ENCODE measurements around the gene APOLD1.
A peak's percentile ranks its signal among the peaks of the same experiment; 100 is the strongest.
"Not testable (repeated sequence)": the region's sequence is repeated elsewhere in the genome, so short reads cannot be mapped to it uniquely, and the experiment has no call there.

APOLD1 gene

GRCh38 chr12:12807970-12808702, 22.7 kb downstream of the APOLD1 start:
- DNase-seq (ENCODE audit: low spot score) = peak; percentile 69

GRCh38 chr12:12810553-12811021, 25.1 kb downstream of the APOLD1 start:
- DNase-seq (ENCODE audit: low spot score) = no peak

GRCh38 chr12:12811343-12811742, 25.9 kb downstream of the APOLD1 start:
- DNase-seq (ENCODE audit: low spot score) = peak; percentile 51

- DNase-seq (ENCODE audit: low spot score) = no peak
Measured at GRCh38 chr12:12812174-12812573, 26.7 kb downstream of the APOLD1 start.

DNA sequence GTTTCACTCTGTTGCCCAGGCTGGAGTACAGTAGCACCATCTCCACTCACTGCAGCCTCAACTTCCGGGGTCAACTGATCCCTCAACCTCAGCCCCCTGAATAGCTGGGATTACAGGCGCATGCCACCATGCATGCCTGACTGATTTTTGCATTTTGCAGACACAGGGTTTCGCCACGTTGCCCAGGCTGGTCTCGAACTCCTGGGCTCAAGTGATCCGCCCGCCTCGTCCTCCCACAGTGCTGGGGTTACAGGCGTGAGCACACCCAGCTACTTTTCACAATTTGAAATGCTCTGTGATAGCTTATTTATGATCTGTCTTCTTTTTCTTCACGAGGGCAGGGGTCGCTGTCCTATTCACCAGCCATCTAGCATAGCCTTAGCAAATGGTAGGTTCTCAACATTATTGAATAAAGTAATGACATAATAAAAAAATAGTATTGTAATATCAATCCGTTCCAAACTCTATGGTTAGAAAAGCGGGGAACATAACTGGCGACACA, 27.2 kb downstream of the APOLD1 start:
- no peak for DNase-seq (ENCODE audit: low spot score)

GRCh38 chr12:12813120-12814101, 28.0 kb downstream of the APOLD1 start, which contains the start of gene DDX47:
DDX47 (plus strand) TSS chr12:12813346; CDS start chr12:12813368, 22 bp downstream.
- DNase-seq (ENCODE audit: low spot score) = peak; percentile 93

- DNase-seq (ENCODE audit: low spot score) = no peak
Measured at GRCh38 chr12:12817616-12818015, 32.2 kb downstream of the APOLD1 start.

GRCh38 chr12:12818701-12819100, 33.2 kb downstream of the APOLD1 start:
- no peak for DNase-seq (ENCODE audit: low spot score)

- no peak for DNase-seq (ENCODE audit: low spot score)
Measured at GRCh38 chr12:12819221-12819620, 33.8 kb downstream of the APOLD1 start.

DNA sequence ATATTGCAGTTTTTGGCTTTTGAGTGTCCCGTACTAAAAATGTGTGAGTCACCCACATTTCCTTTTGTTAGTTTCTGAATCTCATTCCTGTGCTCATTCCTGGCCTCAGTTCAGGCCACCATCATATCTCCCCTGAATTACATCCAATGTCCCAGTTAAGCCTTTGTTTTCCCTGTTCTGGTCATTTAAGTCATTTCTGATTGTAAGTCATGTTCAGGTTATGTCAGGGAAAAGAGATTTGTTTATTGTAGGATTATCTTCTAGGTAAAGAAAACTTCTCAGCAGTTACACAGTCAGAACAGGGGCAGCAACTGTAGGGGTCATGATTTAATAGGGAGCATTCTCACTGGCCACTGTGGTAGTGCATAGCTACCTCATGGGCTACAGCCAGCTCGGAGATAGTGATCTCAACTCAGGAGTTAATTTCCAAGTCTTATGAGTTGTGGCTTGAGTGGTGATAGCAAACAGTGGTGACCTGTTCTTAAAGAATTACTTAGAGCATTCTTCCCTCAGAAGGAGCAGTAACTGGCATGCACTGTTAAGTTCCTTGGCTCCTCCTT, 34.4 kb downstream of the APOLD1 start:
- DNase-seq (ENCODE audit: low spot score) = no peak

DNA sequence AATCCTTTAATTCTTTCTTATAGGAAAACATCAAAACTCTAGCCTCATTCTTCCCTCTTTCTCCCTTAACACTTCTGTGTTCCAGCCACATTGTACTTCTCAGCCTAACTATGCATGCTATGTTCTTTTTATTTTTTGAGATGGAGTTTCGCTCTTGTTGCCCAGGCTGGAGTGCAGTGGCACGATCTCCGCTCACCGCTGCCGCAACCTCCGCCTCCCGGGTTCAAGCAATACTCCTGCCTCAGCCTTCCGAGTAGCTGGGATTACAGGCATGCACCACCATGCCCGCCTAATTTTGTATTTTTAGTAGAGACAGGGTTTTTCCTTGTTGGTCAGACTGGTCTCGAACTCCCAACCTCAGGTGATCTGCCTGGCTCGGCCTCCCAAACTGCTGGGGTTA, 34.9 kb downstream of the APOLD1 start:
- not testable (repeated sequence) for DNase-seq (ENCODE audit: low spot score)

GRCh38 chr12:12821975-12822374, 36.5 kb downstream of the APOLD1 start:
- no peak for DNase-seq (ENCODE audit: low spot score)

GRCh38 chr12:12822886-12823285, 37.4 kb downstream of the APOLD1 start:
- no peak for DNase-seq (ENCODE audit: low spot score)

- DNase-seq (ENCODE audit: low spot score) = no peak
Measured at GRCh38 chr12:12823300-12823699, 37.8 kb downstream of the APOLD1 start.

- no peak for DNase-seq (ENCODE audit: low spot score)
Measured at GRCh38 chr12:12823811-12824210, 38.4 kb downstream of the APOLD1 start.

DNA sequence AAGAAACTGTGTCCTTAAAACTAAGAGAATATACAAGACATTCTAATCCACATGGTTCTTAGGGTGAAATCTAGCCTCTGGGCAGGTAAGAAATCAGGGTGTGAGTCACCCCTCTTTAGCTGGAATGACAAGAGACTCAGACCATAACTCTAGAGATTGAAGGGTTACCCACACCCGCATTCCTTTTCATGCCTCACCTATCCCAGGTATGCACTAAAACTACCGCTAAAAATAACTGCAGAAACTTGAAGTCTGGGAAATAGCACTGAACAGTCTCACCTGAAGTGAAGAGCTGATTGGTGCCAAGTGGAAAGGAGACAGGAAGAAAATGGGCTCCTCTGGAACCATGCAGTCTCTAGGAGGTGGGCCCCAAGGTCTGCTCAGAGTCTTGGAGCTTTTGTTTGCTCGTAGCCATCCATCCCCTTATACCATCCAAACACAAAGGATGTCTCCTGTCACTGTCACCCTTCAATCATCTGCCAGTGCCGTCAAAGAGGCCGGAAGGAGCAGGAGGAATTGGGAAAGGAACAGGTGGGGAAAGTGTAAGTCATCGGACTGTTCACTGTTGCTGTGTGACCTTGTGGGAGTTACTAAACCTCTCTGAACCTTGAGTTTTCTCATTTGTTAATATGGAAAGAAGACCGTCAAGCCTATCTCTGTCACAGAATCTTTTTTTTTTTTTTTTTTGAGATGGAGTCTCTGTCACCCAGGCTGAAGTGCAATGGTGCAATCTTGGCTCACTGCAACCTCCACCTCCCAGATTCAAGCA, 50.1 kb downstream of the APOLD1 start:
- no peak for DNase-seq (ENCODE audit: low spot score)

DNA sequence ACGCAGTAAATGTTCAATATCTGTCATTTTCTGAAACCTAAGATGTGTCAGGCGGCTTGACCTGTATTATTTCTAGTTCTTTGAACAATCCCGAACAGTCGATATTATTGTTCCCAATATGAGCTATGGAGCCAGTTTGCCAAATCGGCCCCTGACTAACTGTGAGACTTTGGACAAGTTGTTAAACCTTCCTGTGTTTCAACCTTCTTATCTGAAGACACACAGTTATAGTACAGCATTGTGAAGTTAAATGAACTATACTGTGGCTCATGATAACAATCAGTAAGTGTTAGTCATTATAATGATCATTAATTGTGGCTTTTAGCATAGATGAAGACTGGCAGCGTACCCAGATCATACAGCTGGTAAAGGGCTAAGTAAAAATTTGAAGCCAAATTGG, 51.1 kb downstream of the APOLD1 start:
- no peak for DNase-seq (ENCODE audit: low spot score)

DNA sequence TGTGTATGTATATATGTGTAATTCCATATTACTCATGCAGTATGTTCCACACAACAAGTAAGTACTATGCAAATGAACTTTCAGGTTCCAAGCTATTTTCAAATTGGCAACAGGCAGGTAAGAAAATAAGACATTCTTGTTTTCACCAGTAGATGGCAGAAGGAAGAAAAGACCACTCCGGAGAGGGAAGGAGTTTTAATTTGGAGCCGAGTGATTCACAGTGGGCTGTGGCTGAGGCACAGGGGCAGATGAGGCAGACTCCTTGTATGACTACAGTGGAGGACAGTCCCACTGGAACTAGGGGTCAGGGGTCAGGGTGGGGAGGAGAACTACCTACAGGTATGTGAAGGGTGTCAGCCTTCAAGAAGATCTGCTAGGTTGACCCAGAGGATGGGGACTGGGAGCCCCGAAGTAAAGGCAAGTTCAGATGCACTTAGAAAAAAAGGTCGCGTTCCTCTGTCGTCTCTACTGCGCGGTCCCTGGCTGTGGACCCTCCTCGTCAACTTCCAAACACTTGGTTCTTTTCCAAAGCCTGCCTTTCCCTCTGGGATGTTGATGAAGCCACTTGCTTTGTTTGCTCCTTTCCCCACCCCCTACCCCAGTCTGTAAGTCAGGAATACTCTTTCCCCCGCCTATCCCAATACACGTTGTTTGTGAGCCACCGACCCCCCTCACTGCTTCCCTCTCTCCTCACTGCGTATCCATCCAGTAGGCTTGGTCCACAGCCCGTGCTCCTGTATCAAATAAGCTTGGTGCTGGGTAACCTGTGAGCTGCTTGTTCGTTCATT, 51.8 kb downstream of the APOLD1 start:
- DNase-seq (ENCODE audit: low spot score) = peak; percentile 18

GRCh38 chr12:12837813-12838153, 52.3 kb downstream of the APOLD1 start:
- DNase-seq (ENCODE audit: low spot score) = no peak

GRCh38 chr12:12839003-12839395, 53.5 kb downstream of the APOLD1 start:
- no peak for DNase-seq (ENCODE audit: low spot score)

GRCh38 chr12:12839439-12839838, 54.0 kb downstream of the APOLD1 start:
- not testable (repeated sequence) for DNase-seq (ENCODE audit: low spot score)

Data from Ammon's horn (tissue), 1 donor.